RWPE2 (cell line): Measurements from ENCODE around the gene SLC35D2.

Experiments
- ATAC-seq: fragments of 200-7000 bp; cut with Tn5 transposase; 3 replicates; pipeline ENCODE4 v1.9.1; 2021; ENCODE audit warnings: low read depth
- DNase-seq: peaks from one replicate; pipeline ENCODE4 v3.0.0-alpha.2; 2020; ENCODE audit warnings: low spot score
- H3K27ac ChIP-seq: fragments of 450-650 bp; 2 replicates; pipeline ENCODE4 v1.5.1; 2017; ENCODE audit warnings: mild to moderate bottlenecking; ENCODE audit not compliant: poor library complexity, severe bottlenecking
- H3K27me3 ChIP-seq: fragments of 250-450 bp; sonication (Bioruptor Pico); 2 replicates; pipeline ENCODE4 v1.5.1; 2021; ENCODE audit warnings: mild to moderate bottlenecking, moderate library complexity; ENCODE audit not compliant: insufficient read depth, poor library complexity, severe bottlenecking
- H3K36me3 ChIP-seq: fragments of 250-450 bp; sonication (Bioruptor Pico); 2 replicates; pipeline ENCODE4 v1.5.1; 2020; ENCODE audit warnings: low read depth, mild to moderate bottlenecking, moderate library complexity
- H3K4me1 ChIP-seq: fragments of 250-450 bp; sonication (Bioruptor Pico); 2 replicates; pipeline ENCODE4 v1.5.1; 2021; ENCODE audit warnings: mild to moderate bottlenecking, moderate library complexity; ENCODE audit not compliant: insufficient read depth, poor library complexity, severe bottlenecking
- H3K4me3 ChIP-seq: fragments of 250-450 bp; sonication (Bioruptor Pico); 2 replicates; pipeline ENCODE4 v1.5.1; 2021; ENCODE audit warnings: mild to moderate bottlenecking, moderate library complexity; ENCODE audit not compliant: severe bottlenecking
- H3K9me3 ChIP-seq: fragments of 250-450 bp; sonication (Bioruptor Pico); 2 replicates; pipeline ENCODE4 v1.5.1; 2021; ENCODE audit warnings: mild to moderate bottlenecking, moderate library complexity; ENCODE audit not compliant: severe bottlenecking
- CTCF ChIP-seq: fragments of 450-650 bp; IDR thresholded peaks from one replicate; pipeline ENCODE4 v1.5.1; 2017; ENCODE audit warnings: mild to moderate bottlenecking, moderate library complexity; ENCODE audit not compliant: poor library complexity, severe bottlenecking

SLC35D2 gene

GRCh38 chr9:96423322-96423984 lies 39.9 kb upstream of the SLC35D2 start:
- no peak overlapping the region for H3K4me3 ChIP-seq
- peaks cover 26% of the 10 kb centered on the region for H3K4me1 ChIP-seq
- ATAC-seq (no peak), DNase-seq (no peak)
- H3K27ac ChIP-seq: peak overlapping the region; percentile 30
- no peak for TF ChIP-seq CTCF
- no peaks in the 10 kb centered on the region for H3K36me3 ChIP-seq
- H3K9me3 ChIP-seq: no peaks in the 10 kb centered on the region
- H3K27me3 ChIP-seq: no peaks in the 10 kb centered on the region

- Histone ChIP-seq H3K27me3 (no peaks in the 10 kb centered on the region), H3K36me3 (peaks cover 9% of the 10 kb centered on the region; the same call in 1 of the 2 replicates), H3K4me1 (peaks cover 26% of the 10 kb centered on the region), H3K4me3 (no peak overlapping the region), H3K27ac (peak overlapping the region; percentile 91), H3K9me3 (no peaks in the 10 kb centered on the region)
- ATAC-seq (peak; percentile 61), DNase-seq (peak; percentile 79)
- no peak for TF ChIP-seq CTCF
Observed at GRCh38 chr9:96420468-96421219, 37.1 kb upstream of the SLC35D2 start.

- Histone ChIP-seq H3K9me3 (no peaks in the 10 kb centered on the region), H3K36me3 (peaks cover 9% of the 10 kb centered on the region; the same call in 1 of the 2 replicates), H3K27ac (peak overlapping the region; percentile 91), H3K27me3 (no peaks in the 10 kb centered on the region), H3K4me1 (peaks cover 26% of the 10 kb centered on the region), H3K4me3 (peak overlapping the region; percentile 79)
- DNase-seq: no peak
- TF ChIP-seq CTCF: no peak
- ATAC-seq: no peak
Observed at GRCh38 chr9:96419691-96419969, 36.1 kb upstream of the SLC35D2 start.

- ATAC-seq (peak; percentile 37), DNase-seq (no peak)
- Histone ChIP-seq H3K27me3 (no peaks in the 10 kb centered on the region), H3K27ac (peak overlapping the region; percentile 91), H3K36me3 (peaks cover 15% of the 10 kb centered on the region), H3K9me3 (no peaks in the 10 kb centered on the region), H3K4me1 (peaks cover 26% of the 10 kb centered on the region), H3K4me3 (peak overlapping the region; percentile 79)
- TF ChIP-seq CTCF: no peak
Observed at GRCh38 chr9:96418920-96419690, 35.6 kb upstream of the SLC35D2 start.
